Stomach smooth muscle (tissue), 2 donors: ENCODE results near the gene RASGRP3.
A peak's percentile ranks its signal among the peaks of the same experiment; 100 is the strongest.

ENCODE experiments used
- H3K27ac ChIP-seq: one replicate; pipeline ENCODE4 v1.7.0; 2013; ENCODE audit warnings: mild to moderate bottlenecking, low read length, inconsistent platforms
- H3K27me3 ChIP-seq, 2 donors: one replicate each; pipeline ENCODE4 v1.7.0; 2013; ENCODE audit warnings: low read length in 2 of 2; ENCODE audit not compliant: insufficient read depth in 2 of 2, control insufficient read depth in 1 of 2
- H3K36me3 ChIP-seq, 2 donors: one replicate each; pipeline ENCODE4 v1.7.0; 2013; ENCODE audit warnings: low read length in 2 of 2; ENCODE audit not compliant: control insufficient read depth in 2 of 2, insufficient read depth in 2 of 2
- H3K4me1 ChIP-seq: one replicate; pipeline ENCODE4 v1.7.0; 2013; ENCODE audit warnings: low read length; ENCODE audit not compliant: control insufficient read depth, insufficient read depth
- H3K4me3 ChIP-seq, 2 donors: one replicate each; pipeline ENCODE4 v1.7.0; 2013; ENCODE audit warnings: low read length in 2 of 2
- H3K9ac ChIP-seq, 2 donors: one replicate each; pipeline ENCODE4 v1.7.0; 2013; ENCODE audit warnings: low read length in 2 of 2, mild to moderate bottlenecking in 1 of 2
- H3K9me3 ChIP-seq, 2 donors: one replicate each; pipeline ENCODE4 v1.7.0; 2013; ENCODE audit warnings: low read length in 2 of 2; ENCODE audit not compliant: control insufficient read depth in 2 of 2
- donor health status: healthy.
- donor health status: Pancreatic carcinoma.

RASGRP3 gene

DNA sequence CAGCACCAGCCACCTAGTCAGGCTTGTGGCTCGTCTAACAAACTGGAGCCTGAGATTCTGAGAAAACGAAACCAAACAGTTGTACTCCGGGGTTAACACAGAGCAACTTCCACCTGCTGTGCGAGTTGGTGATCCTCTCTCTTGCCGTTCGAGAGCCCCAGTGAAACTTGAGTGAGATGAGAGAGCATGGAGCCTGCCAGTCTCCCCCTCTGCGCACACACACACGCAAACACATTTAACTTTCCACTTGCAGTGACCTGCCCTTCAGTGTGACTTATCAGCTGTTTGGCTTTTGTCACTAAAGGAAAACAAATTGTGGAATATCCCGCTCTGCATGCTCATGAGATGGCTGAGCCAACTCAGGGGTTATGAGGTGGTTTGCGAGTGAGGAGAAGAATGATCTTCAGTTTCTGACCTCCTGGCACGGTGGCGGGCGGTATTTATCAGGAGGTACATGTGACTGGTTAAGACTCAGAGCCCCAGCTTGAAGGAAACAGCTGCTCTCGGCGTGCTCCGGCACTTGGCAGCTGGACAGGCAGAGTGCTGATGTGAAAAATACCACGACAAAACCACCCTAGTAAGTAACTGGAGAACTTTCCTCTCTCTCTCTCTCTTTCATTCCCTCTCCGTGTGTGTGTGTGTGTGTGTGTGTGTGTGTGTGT lies at the start of gene RASGRP3:
TSS of gene RASGRP3 (plus strand) at position 519 of the 662 bp plus-strand sequence. CDS start 38,488 bp downstream, outside the sequence.
- H3K4me1 ChIP-seq, result peaks cover 13% of the 10 kb centered on the region
- H3K27me3 ChIP-seq, result no peaks in the 10 kb centered on the region
- peak within 1 kb of the TSS; percentile 93 to 96 for H3K4me3 ChIP-seq
- no peaks in the 10 kb centered on the region for H3K9me3 ChIP-seq
- H3K27ac ChIP-seq, result peak within 1 kb of the TSS; percentile 91
- H3K9ac ChIP-seq, result peak within 1 kb of the TSS; percentile 64 to 88
- H3K36me3 ChIP-seq, result no peaks in the 10 kb centered on the region

GRCh38 chr2:33426666-33427231 lies 49.7 kb upstream of the RASGRP3 start:
- Histone ChIP-seq H3K9ac (no peak overlapping the region), H3K4me1 (no peaks in the 10 kb centered on the region), H3K4me3 (no peak overlapping the region), H3K27me3 (no peaks in the 10 kb centered on the region), H3K9me3 (no peaks in the 10 kb centered on the region), H3K27ac (no peak overlapping the region), H3K36me3 (no peaks in the 10 kb centered on the region)

DNA sequence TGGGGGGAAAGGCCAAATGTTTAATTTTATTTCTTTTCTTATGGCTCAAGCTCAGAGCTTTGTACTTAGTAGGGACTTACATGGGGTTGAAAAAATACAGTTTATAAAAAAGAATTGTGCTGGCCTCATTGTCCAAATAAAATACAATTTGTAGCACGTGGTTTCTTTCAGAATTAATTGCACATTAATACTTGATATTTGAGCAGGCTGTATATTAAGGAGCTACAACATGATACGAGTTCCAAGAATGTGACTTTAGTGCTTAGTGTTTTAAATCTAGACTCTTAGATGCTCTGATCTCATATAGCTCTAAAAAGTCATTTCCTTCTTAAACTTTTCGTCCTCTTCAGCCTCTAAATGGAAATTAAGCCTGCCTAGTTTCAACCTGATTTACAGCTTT lies 46.4 kb upstream of the RASGRP3 start:
- H3K9me3 ChIP-seq, result no peaks in the 10 kb centered on the region
- no peak overlapping the region for H3K27ac ChIP-seq
- no peaks in the 10 kb centered on the region for H3K36me3 ChIP-seq
- H3K4me3 ChIP-seq, result no peak overlapping the region
- H3K27me3 ChIP-seq, result no peaks in the 10 kb centered on the region
- H3K9ac ChIP-seq, result no peak overlapping the region
- H3K4me1 ChIP-seq, result no peaks in the 10 kb centered on the region

GRCh38 chr2:33430856-33431255 lies 45.6 kb upstream of the RASGRP3 start:
- no peaks in the 10 kb centered on the region for H3K36me3 ChIP-seq
- H3K4me1 ChIP-seq, result no peaks in the 10 kb centered on the region
- no peak overlapping the region for H3K27ac ChIP-seq
- no peak overlapping the region for H3K4me3 ChIP-seq
- H3K27me3 ChIP-seq, result no peaks in the 10 kb centered on the region
- no peak overlapping the region for H3K9ac ChIP-seq
- no peaks in the 10 kb centered on the region for H3K9me3 ChIP-seq

DNA sequence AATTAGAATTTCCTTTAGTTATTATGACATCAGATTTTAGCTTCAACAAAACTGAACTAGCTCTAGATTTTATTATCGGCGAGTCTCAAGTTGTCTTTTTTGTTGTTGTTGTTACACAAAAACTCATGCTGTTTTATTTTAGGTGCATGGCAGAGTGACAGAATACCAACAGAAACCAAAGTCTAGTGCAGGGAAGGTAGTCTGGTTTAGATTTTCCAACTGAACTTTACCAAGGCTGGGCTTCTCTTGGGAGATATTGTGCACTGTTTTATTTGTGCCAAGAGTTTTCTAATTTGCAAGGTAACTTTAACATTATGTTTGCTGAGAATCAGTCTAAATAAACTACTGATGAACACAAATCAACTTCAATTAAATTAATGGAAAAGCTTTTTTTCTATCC lies 43.6 kb upstream of the RASGRP3 start:
- H3K4me1 ChIP-seq, result no peaks in the 10 kb centered on the region
- H3K36me3 ChIP-seq, result no peaks in the 10 kb centered on the region
- H3K27ac ChIP-seq, result no peak overlapping the region
- H3K4me3 ChIP-seq, result no peak overlapping the region
- no peaks in the 10 kb centered on the region for H3K9me3 ChIP-seq
- no peaks in the 10 kb centered on the region for H3K27me3 ChIP-seq
- H3K9ac ChIP-seq, result no peak overlapping the region

- Histone ChIP-seq H3K36me3 (no peaks in the 10 kb centered on the region), H3K9me3 (no peaks in the 10 kb centered on the region), H3K4me1 (no peaks in the 10 kb centered on the region), H3K9ac (no peak overlapping the region), H3K4me3 (no peak overlapping the region), H3K27me3 (no peaks in the 10 kb centered on the region), H3K27ac (peak overlapping the region; percentile 20)
Measured at GRCh38 chr2:33433279-33434235, 42.9 kb upstream of the RASGRP3 start.

DNA sequence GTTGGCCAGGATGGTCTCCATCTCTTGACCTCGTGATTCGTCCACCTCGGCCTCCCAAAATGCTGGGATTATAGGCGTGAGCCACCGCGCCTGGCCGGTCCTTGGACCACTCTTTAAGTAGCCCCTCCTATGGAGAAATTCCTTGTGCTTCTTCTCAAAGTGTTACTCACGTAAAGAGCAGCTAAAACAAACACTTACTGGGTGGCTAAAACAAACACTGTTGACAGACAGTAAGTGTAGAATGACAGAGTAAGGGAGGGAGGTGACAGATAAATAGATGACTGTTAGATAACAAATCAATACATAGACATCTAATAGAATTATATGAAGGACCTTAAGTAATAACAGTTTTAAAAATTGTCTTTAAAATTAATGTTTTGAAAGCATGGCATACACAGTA lies 40.9 kb upstream of the RASGRP3 start:
- no peaks in the 10 kb centered on the region for H3K4me1 ChIP-seq
- no peaks in the 10 kb centered on the region for H3K36me3 ChIP-seq

DNA sequence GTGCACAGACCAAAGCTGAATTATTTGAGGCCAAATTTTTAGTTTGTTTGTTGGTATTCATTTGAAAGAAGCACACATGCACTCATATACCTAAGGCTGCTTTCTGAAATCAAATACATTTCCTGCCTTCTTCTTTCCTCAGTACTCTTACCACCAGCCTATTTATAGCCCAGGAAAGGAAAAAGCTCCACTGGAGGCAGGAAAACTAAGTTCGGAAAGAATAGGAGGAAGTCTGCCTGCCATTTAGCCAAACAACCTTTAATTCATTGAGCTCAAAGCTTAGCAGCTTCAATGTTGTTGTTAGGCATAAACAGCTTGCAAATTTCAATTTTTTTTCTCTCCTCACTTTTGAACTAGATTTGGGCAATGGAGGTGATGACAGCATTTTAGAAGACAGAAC lies 40.4 kb upstream of the RASGRP3 start:
- Histone ChIP-seq H3K9me3 (no peaks in the 10 kb centered on the region), H3K27ac (no peak overlapping the region), H3K27me3 (no peaks in the 10 kb centered on the region), H3K4me1 (no peaks in the 10 kb centered on the region), H3K4me3 (no peak overlapping the region), H3K36me3 (no peaks in the 10 kb centered on the region), H3K9ac (no peak overlapping the region)

More for the DNA sequence above, 40.9 kb upstream of the RASGRP3 start:
- Histone ChIP-seq H3K4me3 (no peak overlapping the region), H3K9ac (no peak overlapping the region), H3K9me3 (no peaks in the 10 kb centered on the region), H3K27me3 (no peaks in the 10 kb centered on the region), H3K27ac (no peak overlapping the region)

DNA sequence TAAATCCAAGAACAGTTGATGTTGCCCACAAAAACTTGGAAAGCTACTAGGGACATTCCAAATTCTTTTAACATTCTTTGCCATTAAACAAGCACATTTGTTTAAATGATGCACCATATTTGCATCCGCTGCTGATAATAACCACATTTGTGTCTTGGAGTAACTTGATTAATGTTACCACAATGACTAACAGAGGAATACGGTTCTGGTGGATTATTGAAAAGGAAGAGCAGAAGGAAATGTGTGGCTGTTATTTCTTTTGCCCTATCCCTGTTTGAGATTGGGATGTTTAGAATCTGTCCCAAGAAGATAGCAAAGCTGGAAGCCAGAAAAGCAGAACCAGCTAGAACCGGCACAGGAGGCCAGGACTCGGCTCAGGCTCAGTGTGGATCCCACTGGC lies 39.2 kb upstream of the RASGRP3 start:
- Histone ChIP-seq H3K27me3 (no peaks in the 10 kb centered on the region), H3K4me3 (no peak overlapping the region), H3K9me3 (no peaks in the 10 kb centered on the region), H3K27ac (no peak overlapping the region), H3K9ac (no peak overlapping the region), H3K4me1 (no peaks in the 10 kb centered on the region), H3K36me3 (no peaks in the 10 kb centered on the region)

GRCh38 chr2:33437815-33438214 lies 38.6 kb upstream of the RASGRP3 start:
- Histone ChIP-seq H3K9ac (no peak overlapping the region), H3K4me3 (no peak overlapping the region), H3K27me3 (no peaks in the 10 kb centered on the region), H3K36me3 (no peaks in the 10 kb centered on the region), H3K27ac (no peak overlapping the region), H3K9me3 (no peaks in the 10 kb centered on the region), H3K4me1 (no peaks in the 10 kb centered on the region)
